CD4-positive, alpha-beta T cell treated with Interleukin-1 beta for 1 hour (primary cell): Measurements from ENCODE around the gene RPLP1.

Experiments used
- DNase-seq, 2 donors: peaks; one replicate each; pipeline ENCODE4 v3.0.0-alpha.2; 2020 to 2022

Gene RPLP1

DNA sequence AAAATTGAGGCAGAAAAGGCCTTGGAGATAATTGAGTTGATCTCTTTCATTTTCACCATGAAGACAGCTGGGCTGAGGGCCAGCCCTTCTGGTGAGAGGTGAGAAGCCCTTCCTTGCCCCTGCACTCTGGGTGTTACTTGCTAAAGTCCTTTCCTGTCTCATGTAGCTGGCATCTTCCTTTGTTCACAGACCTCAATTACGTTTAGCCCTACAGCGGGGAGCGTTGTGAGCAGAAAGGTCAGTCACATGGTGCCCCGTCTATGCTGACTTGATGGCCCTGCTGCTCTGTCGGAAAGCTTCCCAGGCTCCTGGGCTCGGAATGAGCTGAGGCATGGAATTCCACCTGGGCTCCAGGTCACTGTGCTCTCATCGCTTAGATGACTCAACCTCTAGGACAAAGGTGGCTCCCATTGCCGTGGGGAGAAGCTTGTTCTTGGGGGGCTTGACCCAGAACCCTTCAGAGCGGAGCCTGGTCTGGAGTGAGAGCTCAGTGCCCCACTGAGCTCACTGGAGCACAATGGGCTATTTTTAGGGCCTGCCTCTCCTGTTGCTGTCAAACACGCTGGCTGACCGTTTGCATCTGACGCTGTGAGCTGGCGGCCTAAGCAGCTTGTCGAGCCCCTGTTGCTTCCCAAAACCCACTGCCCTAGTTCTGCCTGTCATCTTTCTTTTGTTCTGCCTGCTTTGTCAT, 47.0 kb downstream of the RPLP1 start:
- DNase-seq = no peak

DNA sequence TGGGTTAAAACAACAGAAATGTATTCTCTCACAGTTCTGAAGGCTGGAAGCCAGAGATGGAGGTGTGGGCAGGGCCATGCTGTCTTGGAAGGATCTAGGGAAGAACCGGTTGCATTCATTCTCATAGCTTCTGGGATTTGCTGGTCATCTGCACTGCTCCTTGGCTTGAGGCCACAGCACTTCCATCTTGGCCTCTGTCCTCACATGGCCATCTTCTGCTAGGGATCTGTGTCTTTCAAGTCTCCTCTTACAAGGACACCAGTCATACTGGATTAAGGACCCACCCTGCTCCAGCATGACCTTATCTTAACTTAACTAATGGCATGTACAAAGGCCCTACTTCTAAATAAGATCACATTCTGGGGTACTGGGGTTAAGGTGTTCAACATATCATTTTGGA, 47.7 kb downstream of the RPLP1 start:
- DNase-seq = no peak

DNA sequence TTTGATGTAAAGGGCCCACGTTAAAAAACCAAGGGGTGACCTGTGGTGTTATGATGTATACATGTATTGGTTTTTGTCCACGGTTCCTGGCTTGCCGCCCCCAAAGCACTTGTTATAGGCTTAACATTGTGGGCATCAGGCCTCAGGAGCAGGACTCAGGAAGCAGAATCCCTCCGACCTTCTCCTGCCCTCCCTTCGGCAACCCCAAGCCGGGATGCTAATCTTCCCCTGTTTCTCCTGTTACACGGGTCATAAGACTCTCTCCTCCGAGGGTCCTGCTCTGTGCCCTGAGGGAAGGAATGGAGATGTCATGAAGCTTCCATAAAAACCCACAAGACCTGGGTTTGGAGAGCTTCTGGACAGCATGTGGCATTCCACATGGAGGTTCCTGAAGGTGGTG, 48.8 kb downstream of the RPLP1 start:
- DNase-seq = no peak

DNA sequence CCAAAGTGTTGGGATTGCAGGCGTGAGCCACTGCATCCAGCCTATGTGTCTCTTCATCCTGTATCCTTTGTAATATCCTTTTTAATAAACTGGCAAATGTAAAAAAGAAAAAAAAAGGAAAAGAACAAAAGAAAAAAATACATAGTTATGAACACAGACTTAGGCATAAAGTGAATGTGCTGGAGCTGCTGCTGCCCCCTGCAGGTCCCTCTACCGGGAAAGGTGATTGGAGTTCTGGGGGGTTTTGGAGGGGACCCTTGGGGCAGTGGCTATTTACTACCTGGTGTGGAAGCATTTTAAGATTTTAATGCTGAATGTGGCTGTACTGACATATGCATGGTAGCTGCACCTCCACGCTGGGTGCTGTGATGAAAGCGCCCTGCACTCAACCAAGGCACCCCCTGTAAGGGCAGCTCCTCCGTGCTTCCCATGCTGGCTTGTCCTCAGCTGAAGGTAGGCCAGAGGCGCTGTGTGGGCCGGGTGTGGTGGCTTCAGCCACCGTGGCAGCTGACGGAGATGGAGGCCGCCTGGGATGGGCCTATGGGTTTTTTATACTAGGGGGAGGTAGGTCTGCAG, 49.9 kb downstream of the RPLP1 start:
- DNase-seq = no peak

DNA sequence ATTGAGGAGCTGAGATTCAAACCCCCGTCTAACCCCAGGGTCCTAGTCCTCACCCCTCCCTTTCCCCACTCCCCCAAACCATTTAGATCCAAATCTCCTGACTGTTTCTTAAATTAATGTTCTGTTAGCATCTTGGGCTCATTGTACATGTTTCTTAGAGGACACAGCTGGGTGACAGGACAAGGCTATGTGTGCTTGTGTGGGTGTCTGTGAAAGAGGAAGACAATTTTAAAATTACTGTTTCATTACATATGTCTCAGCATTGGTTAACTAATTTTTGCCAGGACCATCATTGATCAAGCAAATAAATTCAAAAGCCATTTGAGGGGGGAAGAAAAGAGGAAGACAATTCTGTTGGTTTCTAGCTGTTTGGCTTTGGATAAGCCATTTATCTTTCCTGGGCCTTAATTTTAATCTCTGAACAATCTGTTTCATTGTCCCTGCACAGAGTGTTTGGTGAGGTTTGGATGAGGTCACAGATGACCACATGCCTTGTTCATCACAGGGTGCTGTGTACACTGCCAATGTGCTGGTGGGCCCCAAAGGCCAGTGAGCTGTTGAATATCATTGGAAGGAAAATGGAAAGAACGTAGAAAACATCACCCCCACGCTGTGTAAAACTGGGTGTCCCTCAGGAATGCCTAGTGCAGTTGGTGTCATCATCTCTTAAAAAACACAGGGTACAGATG, 51.9 kb downstream of the RPLP1 start:
- DNase-seq = no peak
